T1000 (cell line): ENCODE data around the gene ALDH1L1.

Experiments used
- DNase-seq: peaks from one replicate; lab custom pipeline; 2025; ENCODE audit warnings: mixed read lengths; lab: John Stamatoyannopoulos, UW

ALDH1L1 gene

GRCh38 chr3:126194713-126195305, 14.4 kb upstream of the ALDH1L1 start:
- no peak for DNase-seq

- DNase-seq, result no peak
These were observed 10.9 kb upstream of the ALDH1L1 start for GRCh38 chr3:126191246-126191645.

GRCh38 chr3:126187920-126188319, 7.5 kb upstream of the ALDH1L1 start:
- no peak for DNase-seq

- DNase-seq, result no peak
These were observed 6.4 kb upstream of the ALDH1L1 start for GRCh38 chr3:126186749-126187148.

GRCh38 chr3:126186271-126186670, 5.9 kb upstream of the ALDH1L1 start:
- DNase-seq, result no peak

GRCh38 chr3:126184465-126185000, 4.1 kb upstream of the ALDH1L1 start:
- no peak for DNase-seq

GRCh38 chr3:126181398-126181725, 976 bp upstream of the ALDH1L1 start:
- DNase-seq, result no peak

GRCh38 chr3:126179825-126180476, 435 bp downstream of the ALDH1L1 start:
- DNase-seq, result no peak

- DNase-seq, result no peak
These were observed 10.2 kb downstream of the ALDH1L1 start for GRCh38 chr3:126170073-126170777.

- DNase-seq, result no peak
These were observed 12.8 kb downstream of the ALDH1L1 start for GRCh38 chr3:126167566-126167965.

GRCh38 chr3:126166009-126166408, 14.4 kb downstream of the ALDH1L1 start:
- no peak for DNase-seq

- no peak for DNase-seq
These were observed 19.1 kb downstream of the ALDH1L1 start for GRCh38 chr3:126161309-126161708.

GRCh38 chr3:126160243-126161210, 19.9 kb downstream of the ALDH1L1 start:
- DNase-seq, result no peak

- no peak for DNase-seq
These were observed 20.9 kb downstream of the ALDH1L1 start for GRCh38 chr3:126159476-126159875.

GRCh38 chr3:126158912-126159454, 21.4 kb downstream of the ALDH1L1 start:
- no peak for DNase-seq

- DNase-seq, result no peak
These were observed 22.1 kb downstream of the ALDH1L1 start for GRCh38 chr3:126158016-126158911.

GRCh38 chr3:126157083-126157768, 23.2 kb downstream of the ALDH1L1 start:
- no peak for DNase-seq

GRCh38 chr3:126156468-126156867, 23.9 kb downstream of the ALDH1L1 start:
- no peak for DNase-seq

GRCh38 chr3:126155819-126156218, 24.6 kb downstream of the ALDH1L1 start:
- no peak for DNase-seq

- DNase-seq, result no peak
These were observed 25.1 kb downstream of the ALDH1L1 start for GRCh38 chr3:126155280-126155640.
